Measurements from ENCODE around the gene CDC42SE1. TPM values are rescaled to one million over a fixed set of nuclear protein-coding genes. Genes with fewer than 3 reads are reported as not detected.

Gene CDC42SE1
- total RNA-seq, 1 donor from 2014 or later = 127 TPM

DNA sequence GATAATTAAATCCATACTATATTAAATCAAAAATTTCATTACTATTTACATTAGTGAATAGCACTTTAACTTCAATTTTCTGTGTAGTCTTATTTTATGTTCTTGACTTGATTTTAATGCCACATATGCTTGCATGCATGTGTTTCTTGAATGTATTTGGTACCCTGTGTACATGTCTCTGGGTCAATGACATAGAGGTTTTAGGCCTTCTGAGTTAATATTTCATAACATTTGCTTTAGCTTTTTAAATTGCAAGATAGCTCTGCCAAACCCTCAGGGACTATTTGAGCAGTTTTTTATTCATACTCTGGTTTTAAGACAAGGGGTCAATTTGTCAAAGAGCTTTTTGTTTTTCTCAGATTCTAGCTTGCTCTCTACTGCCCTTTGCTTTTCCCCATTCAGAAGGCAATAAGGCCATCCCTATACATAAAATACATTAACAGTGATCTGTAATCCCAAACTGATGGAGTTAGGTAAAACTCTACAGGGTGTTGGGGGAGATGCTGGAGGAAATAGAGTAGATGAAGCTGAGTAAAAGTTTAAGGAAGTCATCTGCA lies 5.7 kb upstream of the CDC42SE1 start:
- Mint-ChIP-seq H3K27ac (ENCODE audit: unreplicated experiment) (peak overlapping the region; percentile 99), H3K27me3 (ENCODE audit: unreplicated experiment) (peaks cover 25% of the 10 kb centered on the region), H3K9me3 (ENCODE audit: unreplicated experiment) (peaks cover 43% of the 10 kb centered on the region), H3K4me1 (ENCODE audit: low read depth, unreplicated experiment) (peaks cover 28% of the 10 kb centered on the region), H3K4me3 (ENCODE audit: unreplicated experiment) (peak overlapping the region; percentile 98), H3K36me3 (ENCODE audit: unreplicated experiment) (peaks cover 27% of the 10 kb centered on the region)
- TF ChIP-seq, protein P1, sequence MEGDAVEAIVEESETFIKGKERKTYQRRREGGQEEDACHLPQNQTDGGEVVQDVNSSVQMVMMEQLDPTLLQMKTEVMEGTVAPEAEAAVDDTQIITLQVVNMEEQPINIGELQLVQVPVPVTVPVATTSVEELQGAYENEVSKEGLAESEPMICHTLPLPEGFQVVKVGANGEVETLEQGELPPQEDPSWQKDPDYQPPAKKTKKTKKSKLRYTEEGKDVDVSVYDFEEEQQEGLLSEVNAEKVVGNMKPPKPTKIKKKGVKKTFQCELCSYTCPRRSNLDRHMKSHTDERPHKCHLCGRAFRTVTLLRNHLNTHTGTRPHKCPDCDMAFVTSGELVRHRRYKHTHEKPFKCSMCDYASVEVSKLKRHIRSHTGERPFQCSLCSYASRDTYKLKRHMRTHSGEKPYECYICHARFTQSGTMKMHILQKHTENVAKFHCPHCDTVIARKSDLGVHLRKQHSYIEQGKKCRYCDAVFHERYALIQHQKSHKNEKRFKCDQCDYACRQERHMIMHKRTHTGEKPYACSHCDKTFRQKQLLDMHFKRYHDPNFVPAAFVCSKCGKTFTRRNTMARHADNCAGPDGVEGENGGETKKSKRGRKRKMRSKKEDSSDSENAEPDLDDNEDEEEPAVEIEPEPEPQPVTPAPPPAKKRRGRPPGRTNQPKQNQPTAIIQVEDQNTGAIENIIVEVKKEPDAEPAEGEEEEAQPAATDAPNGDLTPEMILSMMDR (IDR thresholded peaks at IDR 0.05; ENCODE audit: partially characterized antibody, unreplicated experiment) = no peak
- no peak for DNase-seq

GRCh38 chr1:151062741-151063371 lies 3.4 kb upstream of the CDC42SE1 start:
- Mint-ChIP-seq H3K36me3 (ENCODE audit: unreplicated experiment) (peaks cover 27% of the 10 kb centered on the region), H3K9me3 (ENCODE audit: unreplicated experiment) (peaks cover 51% of the 10 kb centered on the region), H3K27ac (ENCODE audit: unreplicated experiment) (peak overlapping the region; percentile 98), H3K4me3 (ENCODE audit: unreplicated experiment) (peak overlapping the region; percentile 93), H3K27me3 (ENCODE audit: unreplicated experiment) (peaks cover 39% of the 10 kb centered on the region), H3K4me1 (ENCODE audit: low read depth, unreplicated experiment) (peaks cover 25% of the 10 kb centered on the region)
- DNase-seq = no peak
- TF ChIP-seq, protein P1 (IDR thresholded peaks at IDR 0.05; ENCODE audit: partially characterized antibody, unreplicated experiment) = no peak

- DNase-seq = no peak
- peaks cover 54% of the 10 kb centered on the region for H3K9me3 Mint-ChIP-seq (ENCODE audit: unreplicated experiment)
- H3K4me3 Mint-ChIP-seq (ENCODE audit: unreplicated experiment) = peak overlapping the region; percentile 93
- H3K36me3 Mint-ChIP-seq (ENCODE audit: unreplicated experiment) = peaks cover 30% of the 10 kb centered on the region
- H3K4me1 Mint-ChIP-seq (ENCODE audit: low read depth, unreplicated experiment) = peaks cover 28% of the 10 kb centered on the region
- TF ChIP-seq, protein P1 (IDR thresholded peaks at IDR 0.05; ENCODE audit: partially characterized antibody, unreplicated experiment) = no peak
- H3K27ac Mint-ChIP-seq (ENCODE audit: unreplicated experiment) = peak overlapping the region; percentile 98
- peaks cover 43% of the 10 kb centered on the region for H3K27me3 Mint-ChIP-seq (ENCODE audit: unreplicated experiment)
Observed at GRCh38 chr1:151061704-151062103, 2.3 kb upstream of the CDC42SE1 start.

DNA sequence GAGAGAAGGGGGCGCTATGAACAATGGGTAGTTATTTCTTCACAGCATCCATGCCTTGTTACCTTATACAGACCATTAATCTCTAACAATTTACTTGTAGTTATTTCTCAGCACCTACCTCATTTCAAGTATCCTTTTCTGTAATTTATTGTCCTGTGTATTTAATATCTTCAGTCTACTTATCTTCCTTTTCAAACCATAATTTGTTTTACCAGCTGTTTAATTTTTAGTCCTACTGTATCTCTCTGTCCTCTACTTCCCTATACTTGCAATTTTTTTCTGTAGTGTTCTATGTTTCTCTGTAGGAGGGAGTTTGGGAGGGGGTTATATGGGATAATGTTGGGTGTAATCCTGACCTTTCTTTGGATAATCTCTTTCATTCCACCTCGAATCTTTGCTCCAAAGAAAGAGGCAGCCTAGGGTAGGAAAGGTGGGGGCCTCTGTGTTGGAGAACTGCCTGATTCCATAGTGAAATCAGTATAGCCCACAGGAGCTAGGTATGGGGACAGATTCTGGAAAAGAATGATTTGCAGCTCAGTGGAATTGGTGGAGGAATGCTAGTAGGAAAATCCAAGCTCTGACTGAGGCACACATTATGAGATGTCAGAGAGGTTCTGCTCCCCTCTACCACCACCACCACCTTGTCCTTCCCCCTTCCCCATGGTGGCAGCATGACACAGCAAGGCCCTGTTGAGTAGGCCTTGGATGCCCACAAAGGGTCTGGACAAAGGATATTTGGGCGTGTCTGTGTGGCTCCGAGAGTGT lies 1.4 kb upstream of the CDC42SE1 start:
- Mint-ChIP-seq H3K4me1 (ENCODE audit: low read depth, unreplicated experiment) (peaks cover 27% of the 10 kb centered on the region), H3K9me3 (ENCODE audit: unreplicated experiment) (peaks cover 54% of the 10 kb centered on the region), H3K27ac (ENCODE audit: unreplicated experiment) (peak overlapping the region; percentile 98), H3K27me3 (ENCODE audit: unreplicated experiment) (peaks cover 38% of the 10 kb centered on the region), H3K4me3 (ENCODE audit: unreplicated experiment) (peak overlapping the region; percentile 93), H3K36me3 (ENCODE audit: unreplicated experiment) (peaks cover 32% of the 10 kb centered on the region)
- DNase-seq = peak; percentile 64
- TF ChIP-seq, protein P1 (IDR thresholded peaks at IDR 0.05; ENCODE audit: partially characterized antibody, unreplicated experiment) = no peak

Measured in glutamatergic neuron (in vitro differentiated cells).